ENCODE results near the gene HRH1.
"Not testable (repeated sequence)": the region's sequence is repeated elsewhere in the genome, so short reads cannot be mapped to it uniquely, and the experiment has no call there.

HRH1 gene

GRCh38 chr3:11154036-11154952 lies at the start of gene HRH1:
Gene HRH1, plus strand, starts transcription at chr3:11154493. Its CDS starts 104,545 bp downstream, at chr3:11259038.
- Histone ChIP-seq H3K27ac (ENCODE audit: low read depth, low read length) (peak within 1 kb of the TSS; percentile 65), H3K9ac (ENCODE audit: low read length) (no peak within 1 kb of the TSS), H3K4me1 (ENCODE audit: insufficient read depth, low read length) (peaks cover 14% of the 10 kb centered on the region), H3K9me3 (ENCODE audit: low read length) (no peaks in the 10 kb centered on the region), H3K36me3 (ENCODE audit: insufficient read depth, low read length) (no peaks in the 10 kb centered on the region), H3K4me3 (ENCODE audit: low read depth in 1 of 2, low read length in 2 of 2) (peak within 1 kb of the TSS; percentile 63 to 75), H3K27me3 (ENCODE audit: control insufficient read depth in 1 of 2, insufficient read depth in 2 of 2, low read length in 2 of 2) (no peaks in the 10 kb centered on the region)

- not testable (repeated sequence) for H3K9ac ChIP-seq (ENCODE audit: low read length); H3K36me3 ChIP-seq (ENCODE audit: insufficient read depth, low read length); H3K9me3 ChIP-seq (ENCODE audit: low read length); H3K4me3 ChIP-seq (ENCODE audit: low read depth in 1 of 2, low read length in 2 of 2); H3K27me3 ChIP-seq (ENCODE audit: control insufficient read depth in 1 of 2, insufficient read depth in 2 of 2, low read length in 2 of 2); H3K27ac ChIP-seq (ENCODE audit: low read depth, low read length); H3K4me1 ChIP-seq (ENCODE audit: insufficient read depth, low read length)
Measured at GRCh38 chr3:11113316-11113715, 41.0 kb upstream of the HRH1 start.

- no peaks in the 10 kb centered on the region for H3K36me3 ChIP-seq (ENCODE audit: insufficient read depth, low read length)
- no peak overlapping the region for H3K9ac ChIP-seq (ENCODE audit: low read length)
- no peaks in the 10 kb centered on the region for H3K4me1 ChIP-seq (ENCODE audit: insufficient read depth, low read length)
- H3K9me3 ChIP-seq (ENCODE audit: low read length) = no peaks in the 10 kb centered on the region
- no peak overlapping the region for H3K4me3 ChIP-seq (ENCODE audit: low read depth in 1 of 2, low read length in 2 of 2)
- H3K27me3 ChIP-seq (ENCODE audit: control insufficient read depth in 1 of 2, insufficient read depth in 2 of 2, low read length in 2 of 2) = no peaks in the 10 kb centered on the region
- H3K27ac ChIP-seq (ENCODE audit: low read depth, low read length) = no peak overlapping the region
Measured at GRCh38 chr3:11115548-11115947, 38.7 kb upstream of the HRH1 start.

- Histone ChIP-seq H3K36me3 (ENCODE audit: insufficient read depth, low read length) (no peaks in the 10 kb centered on the region), H3K27ac (ENCODE audit: low read depth, low read length) (no peak overlapping the region), H3K4me3 (ENCODE audit: low read depth in 1 of 2, low read length in 2 of 2) (no peak overlapping the region), H3K4me1 (ENCODE audit: insufficient read depth, low read length) (no peaks in the 10 kb centered on the region), H3K27me3 (ENCODE audit: control insufficient read depth in 1 of 2, insufficient read depth in 2 of 2, low read length in 2 of 2) (no peaks in the 10 kb centered on the region), H3K9me3 (ENCODE audit: low read length) (no peaks in the 10 kb centered on the region), H3K9ac (ENCODE audit: low read length) (no peak overlapping the region)
Measured at GRCh38 chr3:11116336-11117059, 37.8 kb upstream of the HRH1 start.

GRCh38 chr3:11117591-11117990 lies 36.7 kb upstream of the HRH1 start:
- Histone ChIP-seq H3K4me3 (ENCODE audit: low read depth in 1 of 2, low read length in 2 of 2) (no peak overlapping the region), H3K36me3 (ENCODE audit: insufficient read depth, low read length) (no peaks in the 10 kb centered on the region), H3K27ac (ENCODE audit: low read depth, low read length) (no peak overlapping the region), H3K27me3 (ENCODE audit: control insufficient read depth in 1 of 2, insufficient read depth in 2 of 2, low read length in 2 of 2) (no peaks in the 10 kb centered on the region), H3K9ac (ENCODE audit: low read length) (no peak overlapping the region), H3K9me3 (ENCODE audit: low read length) (no peaks in the 10 kb centered on the region), H3K4me1 (ENCODE audit: insufficient read depth, low read length) (no peaks in the 10 kb centered on the region)

- Histone ChIP-seq H3K4me3 (ENCODE audit: low read depth in 1 of 2, low read length in 2 of 2) (no peak overlapping the region), H3K9ac (ENCODE audit: low read length) (no peak overlapping the region), H3K4me1 (ENCODE audit: insufficient read depth, low read length) (no peaks in the 10 kb centered on the region), H3K27me3 (ENCODE audit: control insufficient read depth in 1 of 2, insufficient read depth in 2 of 2, low read length in 2 of 2) (no peaks in the 10 kb centered on the region), H3K36me3 (ENCODE audit: insufficient read depth, low read length) (no peaks in the 10 kb centered on the region), H3K27ac (ENCODE audit: low read depth, low read length) (no peak overlapping the region), H3K9me3 (ENCODE audit: low read length) (no peaks in the 10 kb centered on the region)
Measured at GRCh38 chr3:11118181-11118682, 36.1 kb upstream of the HRH1 start.

GRCh38 chr3:11120091-11120805 lies 34.0 kb upstream of the HRH1 start:
- Histone ChIP-seq H3K4me3 (ENCODE audit: low read depth in 1 of 2, low read length in 2 of 2) (no peak overlapping the region), H3K36me3 (ENCODE audit: insufficient read depth, low read length) (no peaks in the 10 kb centered on the region), H3K27me3 (ENCODE audit: control insufficient read depth in 1 of 2, insufficient read depth in 2 of 2, low read length in 2 of 2) (no peaks in the 10 kb centered on the region), H3K27ac (ENCODE audit: low read depth, low read length) (no peak overlapping the region), H3K4me1 (ENCODE audit: insufficient read depth, low read length) (no peaks in the 10 kb centered on the region), H3K9me3 (ENCODE audit: low read length) (no peaks in the 10 kb centered on the region), H3K9ac (ENCODE audit: low read length) (no peak overlapping the region)

GRCh38 chr3:11126653-11127052 lies 27.6 kb upstream of the HRH1 start:
- Histone ChIP-seq H3K27me3 (ENCODE audit: control insufficient read depth in 1 of 2, insufficient read depth in 2 of 2, low read length in 2 of 2) (no peaks in the 10 kb centered on the region), H3K4me3 (ENCODE audit: low read depth in 1 of 2, low read length in 2 of 2) (no peak overlapping the region), H3K9ac (ENCODE audit: low read length) (no peak overlapping the region), H3K27ac (ENCODE audit: low read depth, low read length) (no peak overlapping the region), H3K4me1 (ENCODE audit: insufficient read depth, low read length) (no peaks in the 10 kb centered on the region), H3K9me3 (ENCODE audit: low read length) (no peaks in the 10 kb centered on the region), H3K36me3 (ENCODE audit: insufficient read depth, low read length) (no peaks in the 10 kb centered on the region)

GRCh38 chr3:11128682-11129632 lies 25.3 kb upstream of the HRH1 start:
- H3K36me3 ChIP-seq (ENCODE audit: insufficient read depth, low read length) = no peaks in the 10 kb centered on the region
- no peaks in the 10 kb centered on the region for H3K27me3 ChIP-seq (ENCODE audit: control insufficient read depth in 1 of 2, insufficient read depth in 2 of 2, low read length in 2 of 2)
- no peak overlapping the region for H3K9ac ChIP-seq (ENCODE audit: low read length)
- no peaks in the 10 kb centered on the region for H3K4me1 ChIP-seq (ENCODE audit: insufficient read depth, low read length)
- no peaks in the 10 kb centered on the region for H3K9me3 ChIP-seq (ENCODE audit: low read length)
- no peak overlapping the region for H3K27ac ChIP-seq (ENCODE audit: low read depth, low read length)
- no peak overlapping the region for H3K4me3 ChIP-seq (ENCODE audit: low read depth in 1 of 2, low read length in 2 of 2)

- H3K27me3 ChIP-seq (ENCODE audit: control insufficient read depth in 1 of 2, insufficient read depth in 2 of 2, low read length in 2 of 2) = no peaks in the 10 kb centered on the region
- no peak overlapping the region for H3K9ac ChIP-seq (ENCODE audit: low read length)
- H3K27ac ChIP-seq (ENCODE audit: low read depth, low read length) = no peak overlapping the region
- H3K36me3 ChIP-seq (ENCODE audit: insufficient read depth, low read length) = no peaks in the 10 kb centered on the region
- H3K9me3 ChIP-seq (ENCODE audit: low read length) = no peaks in the 10 kb centered on the region
- H3K4me1 ChIP-seq (ENCODE audit: insufficient read depth, low read length) = no peaks in the 10 kb centered on the region
- H3K4me3 ChIP-seq (ENCODE audit: low read depth in 1 of 2, low read length in 2 of 2) = no peak overlapping the region
Measured at GRCh38 chr3:11130385-11130784, 23.9 kb upstream of the HRH1 start.

All from muscle layer of colon (tissue), 2 donors.